Right atrium auricular region (tissue), 2 donors: ENCODE measurements around the gene LIMCH1. TPM values are rescaled to one million over a fixed set of nuclear protein-coding genes. Genes with fewer than 3 reads are reported as not detected.

Experiments used
- DNase-seq: peaks from one replicate; pipeline ENCODE4 v3.0.0-alpha.2; 2019; ENCODE audit warnings: low spot score
- H3K27ac ChIP-seq, 2 donors: fragments of 200-600 bp; sonication (generic); 1 replicate in 1 of 2; 2 replicates in 1 of 2; pipeline ENCODE4 v1.5.1; 2016 to 2019
- H3K27me3 ChIP-seq, 2 donors: fragments of 200-600 bp; sonication (generic); one replicate each; pipeline versions ENCODE4 v1.5.1 to v1.6.0; 2017 to 2019
- H3K36me3 ChIP-seq: fragments of 200-600 bp; sonication (generic); one replicate; pipeline ENCODE4 v1.5.1; 2016
- H3K4me1 ChIP-seq, 2 donors: fragments of 200-600 bp; sonication (generic); one replicate each; pipeline versions ENCODE4 v1.5.1 to v1.6.0; 2017 to 2019
- H3K4me3 ChIP-seq, 2 donors: fragments of 200-600 bp; sonication (generic); 1 replicate in 1 of 2; 2 replicates in 1 of 2; pipeline ENCODE4 v1.5.1; 2017 to 2019; ENCODE audit warnings: mild to moderate bottlenecking in 1 of 2, moderate library complexity in 1 of 2
- H3K9me3 ChIP-seq, 2 donors: fragments of 200-600 bp; sonication (generic); one replicate each; pipeline ENCODE4 v1.5.1; 2019
- total RNA-seq, 2 donors: library from RNA; depleted of rRNA; stranded (reverse); fragments of >200 nt; gene quantifications; one replicate each; pipeline ENCODE4 v1.1.0, GENCODE V29; 2016
- TF ChIP-seq, protein P1 (sequence below), 2 donors: fragments of 200-600 bp; sonication (generic); IDR thresholded peaks; one replicate each; pipeline ENCODE4 v1.5.1; 2019; ENCODE audit warnings: antibody characterized with exemption in 2 of 2

Gene LIMCH1
- total RNA-seq, 2 donors from 2014 or later = 76.1 to 101 TPM

DNA sequence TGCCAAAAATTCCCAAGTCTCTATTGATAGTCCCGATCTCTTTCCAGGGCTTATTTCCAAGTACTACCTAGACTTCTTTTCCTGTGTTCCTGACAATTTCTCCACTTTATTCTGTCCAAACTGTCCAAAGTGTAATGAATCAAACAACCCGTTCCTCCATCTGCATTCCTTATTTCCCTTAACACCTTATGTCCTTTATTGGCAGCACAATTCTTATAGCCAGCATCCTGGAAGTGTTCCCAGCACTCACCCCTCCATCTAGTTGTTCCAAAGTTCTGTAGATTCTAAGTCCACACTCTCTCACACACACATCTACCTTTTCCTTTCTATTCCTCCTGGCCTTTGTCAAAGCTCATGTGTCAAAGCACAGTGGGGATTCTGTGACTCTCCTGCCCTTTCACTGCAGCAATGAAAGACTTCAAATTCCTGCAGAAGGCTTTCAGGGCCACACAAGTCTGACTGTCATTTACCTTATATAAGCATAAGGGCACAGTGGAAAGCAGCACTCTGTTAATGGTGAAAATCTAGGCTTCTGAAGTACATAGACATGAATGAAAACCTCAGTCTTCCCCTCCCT is 22.1 kb downstream of the LIMCH1 start:
- TF ChIP-seq, protein P1, sequence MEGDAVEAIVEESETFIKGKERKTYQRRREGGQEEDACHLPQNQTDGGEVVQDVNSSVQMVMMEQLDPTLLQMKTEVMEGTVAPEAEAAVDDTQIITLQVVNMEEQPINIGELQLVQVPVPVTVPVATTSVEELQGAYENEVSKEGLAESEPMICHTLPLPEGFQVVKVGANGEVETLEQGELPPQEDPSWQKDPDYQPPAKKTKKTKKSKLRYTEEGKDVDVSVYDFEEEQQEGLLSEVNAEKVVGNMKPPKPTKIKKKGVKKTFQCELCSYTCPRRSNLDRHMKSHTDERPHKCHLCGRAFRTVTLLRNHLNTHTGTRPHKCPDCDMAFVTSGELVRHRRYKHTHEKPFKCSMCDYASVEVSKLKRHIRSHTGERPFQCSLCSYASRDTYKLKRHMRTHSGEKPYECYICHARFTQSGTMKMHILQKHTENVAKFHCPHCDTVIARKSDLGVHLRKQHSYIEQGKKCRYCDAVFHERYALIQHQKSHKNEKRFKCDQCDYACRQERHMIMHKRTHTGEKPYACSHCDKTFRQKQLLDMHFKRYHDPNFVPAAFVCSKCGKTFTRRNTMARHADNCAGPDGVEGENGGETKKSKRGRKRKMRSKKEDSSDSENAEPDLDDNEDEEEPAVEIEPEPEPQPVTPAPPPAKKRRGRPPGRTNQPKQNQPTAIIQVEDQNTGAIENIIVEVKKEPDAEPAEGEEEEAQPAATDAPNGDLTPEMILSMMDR (IDR thresholded peaks at IDR 0.05) = no peak

DNA sequence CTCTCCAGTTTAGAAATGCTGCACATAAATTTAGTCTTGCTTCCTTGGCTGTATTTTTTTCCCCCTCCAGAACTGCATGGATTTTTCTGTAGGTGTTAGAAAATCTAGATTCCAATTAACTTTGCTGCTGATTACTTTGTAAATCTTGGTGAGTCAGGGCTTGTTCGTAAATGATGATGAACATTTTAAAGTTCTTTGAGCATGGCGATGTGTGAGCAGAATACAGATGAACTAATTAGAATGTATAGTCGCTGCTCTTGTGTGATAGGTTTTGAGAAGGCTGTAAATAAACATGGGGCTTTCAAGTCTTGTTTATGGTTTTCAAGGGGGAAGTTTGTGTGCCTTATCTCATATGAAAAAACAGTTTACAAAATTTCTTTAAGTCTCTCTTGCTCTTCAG is 23.3 kb downstream of the LIMCH1 start:
- Histone ChIP-seq H3K36me3 (no peaks in the 10 kb centered on the region), H3K9me3 (no peaks in the 10 kb centered on the region), H3K27me3 (no peaks in the 10 kb centered on the region), H3K27ac (no peak overlapping the region), H3K4me1 (peaks cover 0 to 26% of the 10 kb centered on the region in 2 donors), H3K4me3 (no peak overlapping the region)
- DNase-seq = no peak
- TF ChIP-seq, protein P1 (IDR thresholded peaks at IDR 0.05) = no peak

More for the DNA sequence above, 22.1 kb downstream of the LIMCH1 start:
- no peaks in the 10 kb centered on the region for H3K36me3 ChIP-seq
- H3K27ac ChIP-seq = no peak overlapping the region
- peaks cover 0 to 26% of the 10 kb centered on the region in 2 donors for H3K4me1 ChIP-seq
- DNase-seq = no peak
- H3K4me3 ChIP-seq = no peak overlapping the region
- H3K9me3 ChIP-seq = no peaks in the 10 kb centered on the region
- H3K27me3 ChIP-seq = no peaks in the 10 kb centered on the region

DNA sequence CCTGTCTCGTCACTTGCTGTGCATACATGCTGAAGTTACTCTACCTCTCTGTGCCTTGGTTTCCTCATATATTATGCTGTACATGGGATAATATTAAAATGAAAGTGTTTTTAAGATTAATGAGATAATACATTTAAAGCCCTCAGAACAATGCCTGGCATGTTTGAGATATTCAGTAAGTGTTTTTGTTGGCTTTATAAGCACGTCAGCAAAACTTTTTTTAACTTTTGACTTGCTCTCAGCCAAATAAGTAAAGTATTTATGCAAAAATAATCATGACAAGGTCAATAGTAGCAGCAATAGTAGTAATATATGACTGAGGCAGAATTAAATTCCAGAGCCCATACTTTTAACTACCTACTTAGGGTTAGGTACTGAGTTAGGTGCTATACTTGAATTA is 29.2 kb downstream of the LIMCH1 start:
- TF ChIP-seq, protein P1 (IDR thresholded peaks at IDR 0.05) = no peak
- peak overlapping the region in 1 of 2 donors; percentile 82 for H3K27ac ChIP-seq
- DNase-seq = no peak
- peaks cover 0 to 58% of the 10 kb centered on the region in 2 donors for H3K4me1 ChIP-seq
- H3K9me3 ChIP-seq = no peaks in the 10 kb centered on the region
- no peak overlapping the region for H3K4me3 ChIP-seq
- no peaks in the 10 kb centered on the region for H3K27me3 ChIP-seq
- no peaks in the 10 kb centered on the region for H3K36me3 ChIP-seq

DNA sequence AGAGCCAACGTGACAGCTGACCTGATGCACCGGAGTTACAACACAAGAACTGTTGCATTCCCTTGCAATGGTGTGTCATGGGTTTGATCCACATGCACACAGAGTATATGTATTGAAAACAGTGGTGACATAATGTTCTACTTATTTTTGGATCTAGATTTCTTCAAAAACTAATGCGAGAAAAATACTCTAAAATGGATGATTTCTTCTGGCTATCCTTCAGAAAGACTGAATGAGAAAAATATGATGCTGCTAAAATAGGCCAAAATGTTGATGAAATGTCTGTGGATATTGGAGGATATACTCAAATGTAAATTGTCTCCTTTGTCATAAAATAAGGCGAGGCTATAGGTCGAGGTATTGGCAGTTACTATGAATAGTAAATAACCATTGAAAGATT is 30.4 kb downstream of the LIMCH1 start:
- Histone ChIP-seq H3K27ac (peak overlapping the region; percentile 66 to 82), H3K27me3 (no peaks in the 10 kb centered on the region), H3K36me3 (no peaks in the 10 kb centered on the region), H3K4me3 (no peak overlapping the region), H3K9me3 (no peaks in the 10 kb centered on the region), H3K4me1 (peaks cover 0 to 56% of the 10 kb centered on the region in 2 donors)
- TF ChIP-seq, protein P1 (IDR thresholded peaks at IDR 0.05) = no peak
- no peak for DNase-seq

DNA sequence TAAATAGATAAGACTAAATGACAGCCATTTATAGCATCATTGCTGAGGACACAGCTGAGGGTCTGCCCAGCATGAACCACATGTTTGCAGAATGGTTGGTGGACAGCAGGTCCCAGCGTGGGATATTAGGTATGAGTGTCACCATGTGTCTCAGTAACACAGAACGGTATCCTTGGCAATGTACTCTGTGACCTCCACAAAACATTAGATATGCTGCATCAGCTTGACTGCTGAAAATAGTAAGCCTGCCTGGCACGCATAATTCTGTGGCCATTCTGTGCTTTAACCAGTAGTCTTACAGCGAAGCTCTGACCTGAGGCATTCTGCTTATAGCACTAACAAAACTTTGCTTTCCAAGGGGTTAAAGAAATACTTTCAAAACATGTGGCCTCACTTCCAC is 32.0 kb downstream of the LIMCH1 start:
- TF ChIP-seq, protein P1 (IDR thresholded peaks at IDR 0.05) = no peak
- no peak for DNase-seq
- Histone ChIP-seq H3K4me1 (peaks cover 0 to 59% of the 10 kb centered on the region in 2 donors), H3K27me3 (no peaks in the 10 kb centered on the region), H3K36me3 (no peaks in the 10 kb centered on the region), H3K27ac (peak overlapping the region; percentile 66 to 82), H3K4me3 (no peak overlapping the region), H3K9me3 (no peaks in the 10 kb centered on the region)

DNA sequence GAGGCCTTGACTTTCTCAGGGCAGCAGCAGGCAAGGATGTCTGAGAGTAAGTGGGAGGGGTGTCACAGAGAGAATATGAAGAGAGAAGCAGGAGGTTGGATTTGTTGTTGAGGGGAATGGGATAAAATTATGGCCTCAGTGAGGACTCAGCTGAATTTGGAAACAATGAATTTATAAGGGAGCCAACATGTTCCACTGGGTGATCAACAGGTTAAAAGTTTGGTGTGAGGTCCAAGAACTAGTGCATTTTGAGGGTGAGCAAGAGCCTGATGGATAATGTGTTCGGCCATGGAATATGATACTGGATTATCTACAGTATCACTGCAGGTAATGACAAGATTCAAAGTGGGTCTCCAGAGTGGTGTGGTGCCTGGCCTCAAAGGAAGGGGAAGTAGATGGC is 33.5 kb downstream of the LIMCH1 start:
- H3K9me3 ChIP-seq = no peaks in the 10 kb centered on the region
- H3K27ac ChIP-seq = peak overlapping the region; percentile 65 to 82
- H3K36me3 ChIP-seq = no peaks in the 10 kb centered on the region
- TF ChIP-seq, protein P1 (IDR thresholded peaks at IDR 0.05) = no peak
- no peaks in the 10 kb centered on the region for H3K27me3 ChIP-seq
- H3K4me3 ChIP-seq = no peak overlapping the region
- DNase-seq = no peak
- H3K4me1 ChIP-seq = peaks cover 0 to 59% of the 10 kb centered on the region in 2 donors
